Left ventricle myocardium inferior (tissue), 1 donor: ENCODE data around the gene LSM8. TPM values are rescaled to one million over a fixed set of nuclear protein-coding genes. Genes with fewer than 3 reads are reported as not detected.

ENCODE experiments used
- DNase-seq: peaks from one replicate; pipeline ENCODE4 v3.0.0-alpha.2; 2020
- H3K27ac ChIP-seq: fragments of 200-600 bp; replicated peaks from 2 replicates; pipeline ENCODE4 v1.8.0; 2021
- H3K27me3 ChIP-seq: fragments of 200-600 bp; 2 replicates; pipeline ENCODE4 v1.8.0; 2021; ENCODE audit warnings: low read depth
- H3K36me3 ChIP-seq: fragments of 200-600 bp; 2 replicates; pipeline ENCODE4 v1.8.0; 2021
- H3K4me1 ChIP-seq: fragments of 200-600 bp; 2 replicates; pipeline ENCODE4 v1.8.0; 2021
- H3K4me3 ChIP-seq: fragments of 200-600 bp; 2 replicates; pipeline ENCODE4 v1.8.0; 2021; ENCODE audit warnings: mild to moderate bottlenecking, moderate library complexity
- H3K9me3 ChIP-seq: fragments of 200-600 bp; replicated peaks from 2 replicates; pipeline ENCODE4 v1.8.0; 2021
- intact Hi-C: fragments of 100-400 bp; cut with micrococcal nuclease; formaldehyde crosslinking; loops from one replicate; pipeline ENCODE4 v1.11.0; 2022
- total RNA-seq: library from RNA; stranded (reverse); fragmentation: NEBNext Ultra II Directional; extraction: Animal tissue kit (Norgen Biotek cat#: 25700); gene quantifications from one replicate; pipeline ENCODE4 v1.2.1, GENCODE V29; 2021
- TF ChIP-seq, protein P1 (sequence below): fragments of 200-600 bp; IDR thresholded peaks from 2 replicates; pipeline ENCODE4 v1.8.0; 2021; ENCODE audit warnings: antibody characterized with exemption, mild to moderate bottlenecking, borderline replicate concordance
- donor health status: DM: no; HTN: yes; CAD: no; lungs with severe emphysema.

The LSM8 gene
- total RNA-seq, 1 donor from 2014 or later = 16.6 TPM

DNA sequence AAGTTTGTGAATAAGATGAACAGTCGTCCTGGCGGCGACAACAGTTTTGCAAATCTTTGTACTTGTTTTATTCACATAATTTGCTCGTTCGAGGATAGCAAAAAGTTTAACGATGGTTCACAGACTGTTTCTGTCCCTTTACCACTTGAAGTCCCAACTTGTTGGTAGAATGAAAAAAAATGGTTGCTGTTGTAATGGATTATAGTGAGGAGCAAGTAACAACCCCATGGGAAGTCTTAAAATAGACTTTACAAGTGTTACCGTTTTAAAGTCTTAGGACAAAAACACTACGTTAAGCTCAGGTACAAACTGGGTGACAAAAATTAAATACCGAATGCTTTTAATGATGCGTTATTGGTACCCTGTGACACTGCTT lies 589 bp downstream of the LSM8 start:
- intact Hi-C loops = no loop called here
- DNase-seq = no peak
- H3K36me3 ChIP-seq = peaks cover 23% of the 10 kb centered on the region
- H3K27ac ChIP-seq = peak overlapping the region; percentile 90
- TF ChIP-seq, protein P1, sequence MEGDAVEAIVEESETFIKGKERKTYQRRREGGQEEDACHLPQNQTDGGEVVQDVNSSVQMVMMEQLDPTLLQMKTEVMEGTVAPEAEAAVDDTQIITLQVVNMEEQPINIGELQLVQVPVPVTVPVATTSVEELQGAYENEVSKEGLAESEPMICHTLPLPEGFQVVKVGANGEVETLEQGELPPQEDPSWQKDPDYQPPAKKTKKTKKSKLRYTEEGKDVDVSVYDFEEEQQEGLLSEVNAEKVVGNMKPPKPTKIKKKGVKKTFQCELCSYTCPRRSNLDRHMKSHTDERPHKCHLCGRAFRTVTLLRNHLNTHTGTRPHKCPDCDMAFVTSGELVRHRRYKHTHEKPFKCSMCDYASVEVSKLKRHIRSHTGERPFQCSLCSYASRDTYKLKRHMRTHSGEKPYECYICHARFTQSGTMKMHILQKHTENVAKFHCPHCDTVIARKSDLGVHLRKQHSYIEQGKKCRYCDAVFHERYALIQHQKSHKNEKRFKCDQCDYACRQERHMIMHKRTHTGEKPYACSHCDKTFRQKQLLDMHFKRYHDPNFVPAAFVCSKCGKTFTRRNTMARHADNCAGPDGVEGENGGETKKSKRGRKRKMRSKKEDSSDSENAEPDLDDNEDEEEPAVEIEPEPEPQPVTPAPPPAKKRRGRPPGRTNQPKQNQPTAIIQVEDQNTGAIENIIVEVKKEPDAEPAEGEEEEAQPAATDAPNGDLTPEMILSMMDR = no peak
- peak overlapping the region; percentile 89 for H3K4me3 ChIP-seq
- H3K4me1 ChIP-seq = peaks cover 41% of the 10 kb centered on the region
- H3K9me3 ChIP-seq = no peaks in the 10 kb centered on the region
- H3K27me3 ChIP-seq = no peaks in the 10 kb centered on the region

DNA sequence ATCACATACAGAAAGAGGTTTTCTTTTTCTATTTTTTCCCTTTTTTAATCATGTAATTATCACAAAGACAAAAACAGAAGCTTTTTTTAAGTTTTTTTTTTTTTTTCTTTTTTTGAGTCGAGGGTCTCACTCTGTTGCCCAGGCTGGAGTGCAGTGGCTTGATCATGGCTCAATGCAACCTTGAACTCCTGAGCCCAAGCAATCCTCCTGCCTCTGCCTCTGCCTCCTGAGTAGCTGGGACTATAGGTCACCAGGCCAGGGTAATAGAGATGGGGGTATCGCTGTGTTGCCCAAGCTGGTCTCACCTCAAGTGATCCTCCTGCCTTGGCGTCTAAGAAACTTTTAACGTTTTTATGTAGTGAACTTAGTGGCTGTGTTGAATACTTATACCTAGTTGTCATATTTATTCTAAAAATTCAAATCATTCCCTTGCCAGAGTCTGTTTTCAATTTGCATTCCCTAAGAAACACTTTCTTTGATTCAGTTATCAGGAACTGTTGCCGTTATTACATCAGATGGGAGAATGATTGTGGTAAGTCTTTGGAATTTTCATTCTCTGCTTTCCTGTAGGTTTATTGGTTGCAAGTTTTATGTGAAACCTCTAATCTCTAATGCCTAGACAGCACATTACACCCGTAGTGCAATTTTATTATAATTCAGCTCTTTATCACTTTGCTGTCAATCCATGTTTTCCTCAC lies 1.3 kb downstream of the LSM8 start:
- Histone ChIP-seq H3K36me3 (peaks cover 31% of the 10 kb centered on the region), H3K27ac (no peak overlapping the region), H3K27me3 (no peaks in the 10 kb centered on the region), H3K9me3 (no peaks in the 10 kb centered on the region), H3K4me3 (peak overlapping the region; percentile 89), H3K4me1 (peaks cover 41% of the 10 kb centered on the region)
- DNase-seq = no peak
- TF ChIP-seq, protein P1 = no peak
- intact Hi-C loops = no loop called here

DNA sequence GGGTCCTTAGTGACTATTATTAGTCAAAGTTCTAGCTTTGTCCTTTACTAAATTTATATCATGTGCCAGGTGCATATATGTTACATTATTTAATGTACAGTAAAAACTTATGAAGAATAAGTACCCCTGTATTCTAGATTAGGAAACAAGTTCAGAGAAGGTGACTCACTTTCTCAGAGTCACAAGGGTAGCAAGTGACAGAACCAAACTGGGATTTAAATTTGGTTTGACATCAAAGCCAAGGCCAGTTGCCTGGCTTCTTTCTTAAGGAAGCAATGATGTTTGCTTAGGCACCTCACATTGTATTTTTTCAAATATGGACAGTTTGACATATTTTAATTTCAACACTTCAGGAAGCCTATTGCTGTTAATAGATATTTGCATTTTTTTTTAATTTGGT lies 2.5 kb downstream of the LSM8 start:
- Histone ChIP-seq H3K9me3 (no peaks in the 10 kb centered on the region), H3K27ac (no peak overlapping the region), H3K4me1 (peaks cover 41% of the 10 kb centered on the region), H3K4me3 (no peak overlapping the region), H3K27me3 (no peaks in the 10 kb centered on the region), H3K36me3 (peaks cover 39% of the 10 kb centered on the region)
- intact Hi-C loops = no loop called here
- no peak for DNase-seq
- TF ChIP-seq, protein P1 = no peak

DNA sequence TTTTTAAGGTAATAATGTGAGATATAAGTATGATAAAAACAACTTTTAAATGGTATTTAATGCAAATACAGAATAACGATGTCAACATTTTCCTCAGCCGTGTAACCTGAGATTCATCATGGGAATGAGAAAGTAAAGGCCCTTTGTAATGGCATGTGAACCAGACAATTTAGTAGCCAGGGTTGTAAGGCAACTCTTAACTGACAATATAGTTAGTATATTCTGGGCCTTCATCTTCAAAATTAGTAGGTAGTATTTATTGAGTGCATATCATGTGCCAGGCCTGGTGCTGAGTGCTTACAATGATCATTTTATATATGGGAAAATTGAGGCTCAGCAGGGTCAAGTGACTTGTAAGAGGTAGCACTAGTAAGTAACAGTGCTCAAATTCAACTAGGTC lies 10.6 kb downstream of the LSM8 start:
- H3K4me3 ChIP-seq = no peak overlapping the region
- H3K27ac ChIP-seq = no peak overlapping the region
- H3K9me3 ChIP-seq = no peaks in the 10 kb centered on the region
- no peaks in the 10 kb centered on the region for H3K4me1 ChIP-seq
- intact Hi-C loops = no loop called here
- no peaks in the 10 kb centered on the region for H3K27me3 ChIP-seq
- H3K36me3 ChIP-seq = peaks cover 26% of the 10 kb centered on the region
- no peak for DNase-seq
- TF ChIP-seq, protein P1 = no peak

DNA sequence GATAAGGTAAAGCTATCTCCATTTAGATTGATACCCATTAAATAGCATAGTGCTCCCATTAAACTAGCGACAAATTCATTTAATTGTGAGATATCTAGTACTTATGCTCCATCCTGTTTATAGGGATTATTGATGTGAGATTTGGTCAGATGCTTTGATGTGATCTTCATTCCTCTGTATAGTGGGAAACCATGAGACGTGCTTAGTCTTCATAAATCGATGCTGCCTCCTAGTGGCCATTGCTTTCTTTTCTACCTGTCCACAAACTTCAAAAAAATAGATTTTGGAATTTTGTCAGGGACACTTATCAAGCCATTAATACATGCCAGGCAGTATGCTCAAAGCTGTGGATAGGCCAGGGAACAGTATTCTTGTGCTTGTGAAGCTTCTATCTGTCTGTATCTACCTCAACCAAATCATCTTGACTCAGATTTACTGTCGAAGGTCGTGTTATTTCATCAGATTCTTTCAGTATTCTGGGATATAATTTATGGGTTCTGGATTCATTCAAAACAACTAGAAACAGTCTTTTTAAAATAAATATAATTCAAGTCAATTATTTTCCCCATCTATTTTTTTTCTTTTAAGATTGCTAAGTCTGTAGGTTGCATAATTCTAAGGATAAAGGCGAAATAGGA lies 12.0 kb downstream of the LSM8 start:
- Histone ChIP-seq H3K27ac (no peak overlapping the region), H3K4me3 (no peak overlapping the region), H3K4me1 (no peaks in the 10 kb centered on the region), H3K27me3 (no peaks in the 10 kb centered on the region), H3K9me3 (no peaks in the 10 kb centered on the region), H3K36me3 (peaks cover 12% of the 10 kb centered on the region)
- intact Hi-C loops = no loop called here
- TF ChIP-seq, protein P1 = peak; percentile 72
- no peak for DNase-seq
